Stimulated activated CD4-positive, alpha-beta T cell treated with anti-CD3 and anti-CD28 coated beads, Interleukin-1b, Interleukin-23, amount 100 ng/mL, for 1 hour (primary cell): ENCODE data around the gene PFKL.
A peak's percentile ranks its signal among the peaks of the same experiment; 100 is the strongest.
"Not testable (repeated sequence)": the region's sequence is repeated elsewhere in the genome, so short reads cannot be mapped to it uniquely, and the experiment has no call there.

ENCODE experiments used
- DNase-seq, 2 donors: peaks; one replicate each; pipeline ENCODE4 v3.0.0-alpha.2; 2020; ENCODE audit warnings: low read depth in 2 of 2

PFKL gene

DNA sequence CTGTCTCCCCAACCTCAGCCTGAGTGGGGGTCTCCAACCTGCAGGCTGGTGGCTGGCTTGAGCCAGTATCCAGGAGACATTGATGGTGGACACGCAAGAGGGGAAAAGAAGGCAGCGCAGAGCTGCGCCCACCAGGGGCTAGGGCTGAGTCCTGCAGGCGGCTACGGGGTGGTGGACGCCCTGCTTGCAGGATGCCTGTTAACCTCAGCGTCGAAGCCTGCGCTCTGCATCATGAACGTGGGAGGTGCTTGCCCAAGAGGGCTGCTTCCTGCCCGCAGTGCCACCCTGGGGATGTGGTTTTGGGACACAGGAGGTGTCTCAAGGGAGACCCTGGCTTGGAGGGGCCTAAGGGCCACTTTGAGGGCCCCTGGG is 27.7 kb downstream of the PFKL start:
- no peak for DNase-seq

DNA sequence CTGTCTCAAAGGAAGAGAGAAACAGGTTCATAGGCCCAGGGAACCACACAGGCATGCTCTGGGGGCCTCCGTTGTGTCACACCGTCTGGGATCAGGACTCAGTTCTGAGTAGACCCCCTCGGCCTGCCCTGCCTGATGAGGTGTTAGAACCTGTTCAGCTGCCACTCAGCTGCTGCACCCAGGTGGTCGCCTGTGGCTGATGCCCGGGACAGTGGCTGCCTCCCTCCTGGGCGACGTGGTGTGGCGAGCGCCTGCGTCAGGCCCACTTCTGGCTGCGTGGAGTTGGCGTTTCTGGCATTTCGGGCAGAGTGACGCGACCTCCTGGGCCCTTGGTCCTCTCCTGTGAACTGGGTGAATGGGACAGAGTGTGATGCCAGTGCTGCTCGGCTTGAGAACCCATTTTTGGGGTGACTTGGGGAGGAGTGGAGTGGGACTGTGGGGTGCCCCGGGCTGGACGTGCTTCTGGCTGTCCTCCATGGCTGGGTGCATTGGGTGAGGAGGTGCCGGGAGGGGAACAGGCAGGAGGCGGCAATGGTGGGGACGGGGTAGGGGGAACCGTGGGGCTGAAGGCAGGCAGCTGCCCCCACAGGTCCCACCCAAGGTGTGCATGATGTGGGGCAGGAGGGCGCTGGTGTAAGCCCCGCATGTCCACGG is 28.5 kb downstream of the PFKL start:
- DNase-seq, result no peak

DNA sequence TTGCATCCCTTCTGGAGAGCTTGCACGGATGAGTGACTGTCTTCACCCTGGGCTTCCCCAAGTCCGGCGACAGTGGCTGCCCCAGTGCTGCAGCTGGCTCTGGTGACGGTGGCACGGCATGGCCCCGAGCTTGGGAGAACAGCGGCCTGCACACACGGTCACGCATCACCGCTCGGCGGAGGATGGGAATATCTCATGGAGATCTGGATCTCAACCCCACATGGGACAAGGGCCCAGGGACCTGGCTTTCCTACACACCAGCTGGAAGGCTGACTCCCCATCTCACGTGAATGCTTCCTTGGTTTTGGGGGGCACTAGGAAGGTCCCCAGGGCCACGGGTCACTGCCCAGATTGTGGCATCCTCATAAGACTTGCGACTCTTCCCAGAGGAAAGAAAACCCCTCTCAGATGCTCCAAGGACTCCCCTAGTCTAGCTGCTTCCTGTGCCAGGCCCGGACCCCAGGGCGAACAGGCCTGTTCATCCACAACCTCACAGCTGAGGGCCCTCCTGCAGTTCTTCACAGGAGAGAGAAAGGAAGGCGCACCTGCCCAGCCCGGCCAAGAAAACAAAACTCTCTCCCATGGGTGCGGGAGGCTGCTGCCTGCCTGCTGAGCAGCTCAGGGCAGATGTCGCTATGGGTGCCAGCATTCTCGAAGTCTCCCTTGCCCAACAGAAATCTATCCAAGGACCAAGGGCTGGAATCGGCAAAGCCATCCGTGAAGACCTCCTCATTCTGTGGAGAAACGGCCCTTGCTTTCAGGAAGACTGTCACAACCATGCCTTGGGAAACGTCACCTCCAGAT is 29.4 kb downstream of the PFKL start:
- no peak for DNase-seq

DNA sequence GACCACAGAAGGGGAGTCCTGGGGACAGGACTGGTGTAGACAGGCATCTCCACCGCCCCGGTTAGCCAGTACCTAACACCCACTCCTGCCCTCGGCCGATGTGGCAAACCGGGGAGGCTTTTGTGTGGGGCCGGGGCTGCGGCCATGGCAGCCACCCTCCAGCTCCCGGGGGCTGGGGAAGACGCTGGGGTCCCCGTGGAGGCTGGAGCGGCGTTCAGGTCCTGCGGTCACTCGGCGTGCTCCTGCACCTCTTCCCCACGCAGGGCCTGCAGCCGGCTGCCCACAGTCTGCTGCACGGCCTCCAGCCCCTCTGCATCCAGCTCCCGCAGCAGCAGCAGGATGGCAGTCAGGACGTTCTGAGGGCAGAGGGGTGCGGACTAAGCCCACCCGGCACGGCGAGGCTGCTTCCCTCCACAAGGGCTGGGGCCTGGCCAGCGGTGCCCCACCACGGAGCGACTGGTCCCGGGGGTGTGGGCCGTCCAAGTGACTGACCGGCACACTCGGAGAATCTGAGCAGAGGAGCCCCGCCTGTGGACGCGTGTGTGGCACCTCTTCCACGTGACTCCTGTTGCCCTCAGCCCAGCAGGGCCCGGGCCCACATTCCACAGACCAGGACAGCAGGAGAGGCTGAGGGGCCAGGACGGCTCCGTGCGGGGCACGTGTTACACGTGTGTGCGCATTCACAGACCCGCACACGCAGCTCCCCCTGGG is 30.3 kb downstream of the PFKL start:
- DNase-seq, result no peak

DNA sequence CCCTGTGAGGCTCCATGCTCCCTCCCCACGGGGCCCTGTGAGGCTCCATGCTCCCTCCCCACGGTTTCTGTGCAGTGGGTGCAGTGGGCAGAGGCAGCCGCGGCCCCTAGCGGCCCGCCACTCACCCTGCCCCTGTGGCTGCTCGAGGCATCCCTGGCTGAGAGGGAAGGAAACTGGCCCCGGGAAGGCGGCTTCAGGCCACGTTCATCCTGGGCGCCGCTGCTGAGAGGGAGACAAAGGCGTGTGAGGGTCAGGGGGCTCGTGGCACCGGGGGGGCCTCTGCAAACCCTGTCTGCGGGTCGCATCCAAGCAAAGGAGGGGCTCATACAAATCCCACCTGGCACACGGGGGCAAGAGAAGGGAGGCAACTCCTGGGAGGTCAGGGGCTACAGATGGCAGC is 30.8 kb downstream of the PFKL start:
- DNase-seq, result no peak

DNA sequence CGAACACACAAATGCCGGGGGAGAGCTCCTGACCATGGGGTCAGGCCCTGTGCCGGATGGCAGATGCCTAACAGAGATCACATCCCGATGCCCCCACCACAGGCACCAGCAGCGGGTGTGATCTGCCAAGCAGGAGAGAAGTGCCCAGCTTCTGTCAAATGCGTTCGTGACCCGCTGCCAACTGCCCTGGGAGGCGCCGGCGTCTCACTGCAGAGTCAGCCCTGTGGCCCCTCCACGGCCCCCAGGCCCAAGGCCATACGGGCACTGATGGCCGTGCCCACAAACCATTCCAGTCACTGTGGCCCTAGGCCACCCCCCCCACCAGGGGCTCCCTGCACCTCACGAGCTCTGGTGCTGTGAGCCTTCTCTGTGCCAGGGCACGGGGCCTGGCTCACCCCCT is 31.4 kb downstream of the PFKL start:
- DNase-seq, result no peak

DNA sequence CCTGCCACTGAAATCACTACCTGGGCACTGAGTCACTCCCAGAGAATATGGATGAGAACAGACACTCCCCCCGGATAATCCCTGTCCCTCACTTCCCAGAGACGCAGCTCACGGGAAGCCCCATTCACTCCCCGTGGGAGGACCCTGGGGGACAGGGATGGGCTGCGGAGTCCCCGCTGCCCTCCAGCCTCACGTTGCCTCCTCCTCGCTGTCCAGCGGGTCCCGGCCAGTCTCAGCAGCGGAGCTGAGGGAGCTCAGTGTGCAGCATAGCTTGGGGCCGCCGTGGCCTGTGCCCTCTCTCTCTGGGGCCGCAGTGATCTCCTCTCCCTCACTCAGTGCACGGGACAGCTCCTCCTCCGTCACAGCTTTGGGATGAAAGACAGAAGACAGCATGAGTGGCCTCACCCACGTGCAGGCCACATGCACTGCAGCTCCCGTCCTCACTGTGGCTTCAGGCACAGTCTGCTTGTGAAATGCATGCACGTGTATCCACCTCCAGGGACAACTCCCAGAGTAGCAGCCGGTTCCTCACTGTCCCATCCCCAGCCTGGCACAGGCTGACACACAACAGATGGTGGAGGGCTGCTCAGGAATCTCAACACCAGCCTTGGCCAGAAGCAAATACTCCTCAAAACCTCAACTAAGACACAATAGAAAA is 31.9 kb downstream of the PFKL start:
- no peak for DNase-seq

DNA sequence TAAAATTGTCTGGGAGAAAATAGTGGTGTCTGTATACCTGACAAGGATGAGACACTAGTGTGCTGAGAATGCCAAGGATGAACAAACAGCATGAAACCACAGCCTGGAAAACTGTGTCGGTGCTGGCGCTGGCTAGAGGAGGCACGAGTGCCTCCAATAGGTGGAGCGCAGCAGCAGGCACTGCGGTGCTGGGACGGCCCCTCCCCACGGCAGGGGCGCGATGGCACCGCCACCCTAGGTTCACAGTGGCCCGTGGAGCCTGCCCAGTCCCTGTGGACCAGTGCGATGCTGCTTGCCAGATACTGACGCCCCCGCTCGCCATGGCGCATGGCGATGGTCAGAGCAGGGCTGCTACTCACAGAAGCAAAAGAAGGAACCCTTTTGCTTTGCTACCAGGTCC is 32.5 kb downstream of the PFKL start:
- DNase-seq, result no peak

DNA sequence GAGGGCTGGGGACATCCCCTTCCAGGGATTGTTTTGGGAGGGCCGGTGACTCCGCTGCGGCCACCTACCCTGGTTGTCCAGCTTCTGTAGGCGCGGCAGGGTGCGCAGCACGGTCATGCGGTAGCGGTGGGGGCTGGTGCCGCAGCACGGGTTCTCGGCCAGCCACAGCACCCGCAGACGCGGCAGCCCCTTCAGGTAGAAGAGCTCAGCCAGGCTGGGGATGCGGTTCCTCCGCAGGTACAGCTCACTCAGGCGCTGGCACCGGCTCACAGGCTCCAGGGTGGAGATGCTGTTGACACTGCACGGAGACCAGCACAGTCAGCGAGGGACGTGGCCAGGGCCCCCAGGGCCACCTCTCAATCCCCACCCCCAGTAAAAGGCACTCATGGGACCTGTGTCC is 33.1 kb downstream of the PFKL start:
- DNase-seq, result no peak

DNA sequence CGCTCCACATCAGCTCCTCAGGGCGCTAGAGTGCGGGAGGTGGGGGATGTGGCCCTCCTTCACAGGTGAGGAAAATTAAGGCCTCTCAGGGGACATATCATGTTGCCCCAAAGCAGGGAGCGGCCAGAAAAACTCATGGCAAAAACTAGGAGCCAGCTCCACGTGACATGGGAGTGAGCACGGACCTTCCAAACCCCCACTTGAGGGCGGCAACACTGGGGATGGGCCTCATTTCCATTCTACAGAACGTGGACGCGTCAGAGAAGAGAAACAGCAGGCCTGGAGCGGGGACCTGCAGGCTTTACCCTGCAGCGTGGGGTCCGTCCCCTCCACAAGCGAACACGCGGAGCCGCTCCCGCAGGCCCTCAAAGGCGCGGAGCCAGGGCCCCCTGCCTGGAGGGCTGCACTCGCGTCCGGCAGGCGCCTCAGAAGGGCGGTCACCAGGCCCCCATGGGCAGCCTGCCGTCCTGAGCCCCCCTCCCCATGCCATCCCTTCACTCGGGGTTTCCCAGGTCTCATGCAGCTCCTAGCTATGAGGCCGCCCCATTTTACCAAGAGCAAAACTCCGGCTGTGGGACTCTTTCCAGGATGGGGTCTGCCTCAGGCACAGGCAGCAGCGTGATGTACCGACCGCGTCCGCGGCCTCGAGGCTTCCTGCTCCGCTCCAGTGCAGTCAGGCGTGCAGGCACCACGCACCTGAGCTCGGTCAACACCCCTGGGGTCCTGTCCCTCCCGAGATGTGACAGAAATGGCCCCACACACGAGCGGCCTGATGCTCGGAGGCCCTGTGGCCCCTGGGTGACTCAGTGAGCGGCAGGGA is 33.9 kb downstream of the PFKL start:
- DNase-seq, result no peak

DNA sequence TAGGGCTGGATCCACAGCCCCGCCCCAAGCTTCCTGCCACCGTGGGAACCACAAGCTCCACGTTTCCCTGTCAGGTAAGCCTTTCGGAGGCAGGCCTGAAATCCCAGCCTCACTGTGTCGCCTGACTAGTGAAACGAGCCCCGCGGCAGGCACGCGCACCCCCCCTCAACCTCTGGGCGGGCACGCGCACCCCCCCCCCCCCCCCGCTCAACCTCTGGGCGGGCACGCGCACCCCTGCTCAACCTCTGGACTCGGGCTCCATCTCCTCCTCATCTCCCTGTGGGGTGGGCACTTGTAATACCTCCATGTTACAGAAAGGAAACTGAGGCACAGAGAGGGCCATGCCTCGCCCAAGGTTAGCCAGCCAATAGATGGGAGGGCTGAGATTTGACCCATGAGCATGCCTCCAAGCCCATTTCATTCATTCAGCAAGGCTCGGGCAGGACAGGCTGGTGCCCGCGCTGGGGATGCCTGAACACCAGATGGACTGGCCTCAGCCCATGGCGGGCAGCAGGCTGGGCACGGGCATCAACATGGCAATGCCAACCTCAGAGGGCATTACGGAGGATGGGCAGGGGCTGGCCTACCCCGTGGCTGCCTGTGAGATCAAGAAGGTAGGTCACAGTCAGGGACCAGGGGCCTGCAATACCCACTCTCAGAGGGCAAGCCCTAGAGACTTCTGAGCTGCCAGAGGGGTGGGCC is 34.6 kb downstream of the PFKL start:
- no peak for DNase-seq

DNA sequence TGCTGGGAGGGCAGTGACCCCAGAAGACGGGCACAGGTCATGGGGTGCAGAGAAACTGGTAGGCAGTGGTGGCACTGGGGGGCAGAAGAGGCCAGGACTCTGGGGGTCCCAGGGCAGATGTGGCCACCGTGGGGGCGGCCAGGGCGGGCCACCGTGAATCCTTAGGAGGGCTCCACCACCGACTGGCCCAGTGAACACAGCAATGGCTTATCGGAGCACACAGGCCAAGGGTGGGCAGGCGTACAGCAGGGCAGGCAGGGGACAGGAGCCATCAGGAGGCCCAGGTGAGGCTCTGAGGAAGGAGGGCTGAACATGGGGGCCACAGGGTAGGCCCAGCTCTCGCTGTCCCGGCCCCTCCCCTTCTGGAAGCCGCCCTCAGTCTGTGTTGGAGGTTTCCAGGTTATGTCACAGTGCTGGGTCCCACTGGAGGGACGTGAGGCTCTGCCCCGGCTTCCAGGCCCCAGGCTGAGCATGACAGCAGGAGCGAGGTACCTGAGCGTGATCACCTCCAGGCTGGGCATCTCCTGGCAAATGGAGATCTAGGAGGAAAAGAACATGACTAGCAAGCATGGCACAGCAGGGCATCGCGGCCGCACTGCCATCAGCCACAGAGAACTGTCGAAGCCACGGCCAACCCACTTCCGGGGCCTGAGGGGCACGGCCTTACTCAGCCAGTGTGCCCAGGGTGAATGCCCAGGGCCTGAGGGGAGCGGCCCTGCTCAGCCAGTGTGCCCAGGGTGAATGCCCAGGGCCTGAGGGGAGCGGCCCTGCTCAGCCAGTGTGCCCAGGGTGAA is 35.6 kb downstream of the PFKL start:
- no peak for DNase-seq

DNA sequence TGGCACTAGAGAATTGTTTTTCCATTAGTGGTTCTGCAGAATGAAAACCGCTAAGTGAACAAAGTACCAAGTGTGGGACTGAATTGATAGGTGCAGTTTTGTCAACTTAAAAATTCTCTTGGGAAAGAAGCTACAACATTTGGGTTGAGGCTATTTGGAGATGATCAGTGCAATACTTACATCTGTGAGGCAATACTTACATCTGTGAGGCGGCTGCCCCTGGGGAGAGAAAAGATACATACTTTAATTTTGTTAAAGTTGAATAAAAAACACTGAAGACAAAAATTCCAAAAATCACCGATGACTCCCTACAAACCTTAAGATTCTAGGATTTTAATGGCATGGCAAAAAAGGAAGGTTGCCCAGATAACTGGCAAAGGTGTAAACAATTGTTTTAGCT is 37.6 kb downstream of the PFKL start:
- no peak for DNase-seq

DNA sequence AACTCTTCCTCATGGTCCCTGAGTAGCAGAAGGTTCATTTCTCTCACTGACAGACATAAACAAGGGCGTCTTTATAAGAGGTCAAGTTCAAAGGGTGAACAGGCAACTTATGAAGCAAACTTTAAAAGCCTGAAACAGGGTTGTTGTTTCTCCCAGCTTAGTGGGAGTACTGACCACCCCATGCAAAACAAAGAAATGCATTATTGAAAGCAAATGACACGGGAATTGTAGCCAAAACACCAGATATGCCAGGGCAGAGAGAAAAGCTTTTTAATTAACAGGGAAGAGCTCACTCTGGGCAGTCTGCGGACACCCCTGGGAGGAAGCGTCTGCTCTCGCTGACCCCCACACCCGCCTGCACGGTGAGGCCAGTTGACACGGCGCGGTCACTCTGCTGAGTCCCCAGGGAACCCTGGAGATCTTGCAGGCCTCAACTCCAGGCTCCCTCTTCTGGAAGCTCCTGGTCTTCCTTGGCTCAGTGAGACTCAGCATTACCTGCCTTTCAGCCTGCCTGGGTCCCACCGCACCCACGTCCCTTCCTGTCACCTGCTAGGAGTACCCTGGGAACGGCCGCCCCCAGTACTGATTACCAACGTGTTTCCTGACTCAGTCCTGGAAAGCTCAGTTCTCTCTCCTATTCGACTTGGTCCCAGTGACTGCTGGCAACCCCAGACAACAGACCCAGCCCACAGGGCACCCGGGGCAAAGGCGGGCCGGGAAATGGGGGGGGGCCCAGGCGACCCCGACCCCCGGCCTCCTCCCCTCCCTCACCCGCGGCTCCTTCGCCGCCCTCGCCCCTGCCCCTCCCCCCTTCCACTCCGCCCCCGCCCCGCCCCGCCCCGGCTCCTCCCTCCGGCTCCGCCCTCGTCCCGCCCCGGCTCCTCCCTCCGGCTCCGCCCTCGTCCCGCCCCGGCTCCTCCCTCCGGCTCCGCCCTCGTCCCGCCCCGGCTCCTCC is 38.4 kb downstream of the PFKL start:
- no peak for DNase-seq

DNA sequence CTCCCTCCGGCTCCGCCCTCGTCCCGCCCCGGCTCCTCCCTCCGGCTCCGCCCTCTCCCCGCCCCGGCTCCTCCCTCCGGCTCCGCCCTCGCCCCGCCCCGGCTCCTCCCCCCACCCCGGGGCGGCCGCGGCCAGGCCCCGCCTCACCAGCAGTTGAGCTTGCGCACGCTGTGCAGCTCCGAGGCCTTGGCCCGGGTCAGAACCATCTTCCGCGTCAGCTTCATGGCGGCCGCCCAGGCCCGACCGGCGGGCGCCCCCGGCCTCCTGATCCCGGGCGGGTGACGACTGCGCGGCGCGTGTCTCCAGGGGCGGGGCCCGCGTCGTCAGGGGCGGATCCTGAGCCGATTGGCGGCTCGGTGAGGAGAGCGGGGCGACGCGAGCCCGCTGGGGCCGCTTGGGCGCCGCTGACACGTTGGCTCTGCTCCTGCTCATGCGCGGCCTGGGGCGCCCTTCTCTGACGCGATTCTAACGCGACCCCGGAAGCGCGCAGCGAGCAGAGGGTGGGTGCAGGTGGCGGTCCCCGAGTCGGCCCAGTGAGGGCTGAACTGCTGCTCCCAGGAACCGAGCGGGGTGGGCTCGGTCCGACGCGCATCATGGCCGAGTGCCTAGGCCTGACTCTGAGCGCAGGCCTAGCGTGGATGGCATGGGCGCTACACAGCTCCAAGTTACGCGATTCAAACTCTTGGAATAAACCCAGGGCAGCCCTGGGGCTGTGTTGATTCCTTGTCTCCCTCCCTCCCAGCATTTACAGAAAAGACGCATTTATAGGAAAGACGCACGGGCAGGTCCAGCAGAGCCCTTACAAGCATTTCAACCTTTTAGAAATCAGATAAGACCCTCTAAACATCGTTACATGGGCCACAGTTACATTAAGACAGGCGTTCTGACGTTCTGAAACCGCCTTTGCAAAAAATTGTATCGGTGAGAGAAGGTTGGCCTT is 39.4 kb downstream of the PFKL start, which contains the start of gene CFAP410:
CFAP410 (minus strand) TSS at position 420 of the 940 bp plus-strand sequence; CDS start at position 224, 196 bp downstream.
- peak; percentile 85 to 89 for DNase-seq

DNA sequence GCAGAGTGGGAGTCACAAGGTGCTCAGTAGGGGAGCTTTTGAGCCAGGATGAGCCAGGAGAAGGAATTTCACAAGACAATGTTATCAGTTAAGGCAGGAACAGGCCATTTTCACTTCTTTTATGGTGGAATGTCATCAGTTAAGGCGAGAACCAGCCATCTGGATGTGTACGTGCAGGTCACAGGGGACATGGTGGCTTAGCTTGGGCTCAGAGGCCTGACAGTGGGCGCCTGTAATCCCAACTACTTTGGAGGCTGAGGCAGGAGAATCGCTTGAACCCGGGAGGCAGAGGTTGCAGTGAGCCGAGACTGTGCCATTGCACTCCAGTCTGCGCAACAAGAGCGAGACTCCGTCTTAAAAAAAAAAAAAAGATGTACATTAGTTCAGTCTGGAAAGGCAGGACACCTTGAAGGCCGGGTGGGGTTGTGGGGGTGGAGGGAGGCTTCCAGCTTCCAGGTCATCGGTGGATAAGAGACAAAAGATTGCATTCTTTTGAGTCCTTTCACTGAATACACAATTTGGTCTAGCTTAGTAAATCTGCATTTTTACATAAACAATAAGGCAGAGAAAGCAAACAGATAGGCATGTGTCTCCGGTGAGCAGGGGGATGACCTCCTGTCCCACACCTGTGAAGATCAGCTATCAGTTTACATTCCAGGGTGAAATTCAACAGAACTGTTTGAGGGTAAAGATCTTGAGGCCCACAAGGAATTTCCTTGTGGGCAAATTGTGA is 42.0 kb downstream of the PFKL start:
- DNase-seq, result not testable (repeated sequence)

DNA sequence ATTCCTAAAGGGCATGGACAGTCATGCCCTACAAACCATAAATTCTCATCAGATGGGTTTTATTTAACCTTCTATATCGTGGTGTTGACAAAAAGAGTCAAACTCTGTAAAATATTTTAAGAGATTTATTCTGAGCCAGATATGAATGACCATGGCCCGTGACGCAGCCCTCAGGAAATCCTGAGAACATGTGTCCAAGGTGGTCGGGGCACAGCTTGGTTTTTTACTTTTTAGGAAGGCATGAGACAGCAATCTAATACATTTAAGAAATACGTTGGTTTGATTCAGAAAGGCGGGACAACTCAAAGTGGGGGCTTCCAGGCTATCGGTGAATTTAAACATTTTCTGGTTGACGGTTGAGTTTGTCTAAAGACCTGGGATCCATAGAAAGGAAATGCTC is 43.1 kb downstream of the PFKL start:
- DNase-seq, result not testable (repeated sequence)
